HCT116 (cell line): Measurements from ENCODE around the gene COTL1. TPM values are rescaled to one million over a fixed set of nuclear protein-coding genes. Genes with fewer than 3 reads are reported as not detected.

ENCODE experiments used
- ATAC-seq: fragments of 200-7000 bp; cut with Tn5 transposase; 2 replicates; pipeline ENCODE4 v1.9.1; 2020; ENCODE audit warnings: mild to moderate bottlenecking, moderate library complexity
- BruUV-seq: library from RNA; stranded (reverse); fragments of 400-500 nt; replicated peaks from 2 replicates; lab custom pipeline; 2021; lab: Mats Ljungman, UMichigan
- CTCF ChIA-PET: fragments of 300-600 bp; sonication (Branson Sonifier 250); formaldehyde crosslinking; loops from one replicate; lab custom pipeline; 2021; ENCODE audit warnings: antibody characterized with exemption; lab: Charles Lee
- POLR2A ChIA-PET: fragments of 300-600, 350-600 bp; sonication (Branson Sonifier 250); formaldehyde crosslinking; loops from one replicate; lab custom pipeline; 2021; ENCODE audit warnings: antibody characterized with exemption; lab: Charles Lee
- RAD21 ChIA-PET, 2 experiments: fragments of 300-600 bp; sonication (Branson Sonifier 250); formaldehyde crosslinking; loops; one replicate each; lab custom pipeline; 2023; ENCODE audit warnings: low total read pairs in 2 of 2; ENCODE audit not compliant: uncharacterized antibody in 2 of 2, unreplicated experiment in 2 of 2, low non-redundant PET in 1 of 2; lab: Charles Lee
- DNase-seq: peaks from one replicate; pipeline ENCODE4 v3.0.0-alpha.2; 2010; ENCODE audit warnings: low read depth, low spot score
- H2AFZ ChIP-seq: fragments of 200-600 bp; shearing (Covaris generic), sonication (generic); 2 replicates; pipeline ENCODE4 v1.6.1; 2017; ENCODE audit warnings: low read depth, mixed run types, mixed read lengths, antibody characterized with exemption, low read length; ENCODE audit not compliant: poor library complexity, severe bottlenecking
- H3K27ac ChIP-seq: 2 replicates; pipeline ENCODE4 v1.5.1; 2012; ENCODE audit warnings: low read depth, low read length
- H3K27me3 ChIP-seq: fragments of 200-600 bp; sonication (generic); 2 replicates; pipeline ENCODE4 v1.6.1; 2016; ENCODE audit warnings: mixed run types, low read length, mixed read lengths; ENCODE audit not compliant: insufficient read depth
- H3K36me3 ChIP-seq, 2 experiments: fragments of 200-500 bp in 1 of 2; fragments of 200-600 bp in 1 of 2; sonication (Bioruptor generic) in 1 of 2; sonication (generic) in 1 of 2; 2 replicates each; pipeline versions ENCODE4 v1.5.1 to v1.6.1; 2014 to 2016; ENCODE audit warnings: low read length in 2 of 2, inconsistent platforms in 1 of 2, mixed read lengths in 1 of 2, mixed run types in 1 of 2; ENCODE audit not compliant: insufficient read depth in 2 of 2, control insufficient read depth in 1 of 2
- H3K4me1 ChIP-seq, 2 experiments: fragments of 200-600 bp in 1 of 2; sonication (generic) in 1 of 2; 2 replicates each; pipeline versions ENCODE4 v1.5.1 to v1.6.1; 2012 to 2017; ENCODE audit warnings: low read length in 2 of 2, inconsistent platforms in 1 of 2, mild to moderate bottlenecking in 1 of 2, mixed read lengths in 1 of 2, mixed run types in 1 of 2, moderate library complexity in 1 of 2; ENCODE audit not compliant: insufficient read depth in 2 of 2, control insufficient read depth in 1 of 2
- H3K4me2 ChIP-seq: fragments of 200-600 bp; sonication (generic); 2 replicates; pipeline ENCODE4 v1.6.1; 2017; ENCODE audit warnings: mixed run types, low read length, mixed read lengths
- H3K4me3 ChIP-seq, 2 experiments: fragments of 200-600 bp in 1 of 2; sonication (generic) in 1 of 2; replicated peaks in 1 of 2; 2 replicates each; pipeline ENCODE4 v1.5.1; 2011 to 2016; ENCODE audit warnings: low read length in 2 of 2, control low read depth in 1 of 2, low read depth in 1 of 2, mild to moderate bottlenecking in 1 of 2, mixed read lengths in 1 of 2, mixed run types in 1 of 2
- H3K79me2 ChIP-seq: fragments of 200-600 bp; sonication (generic); 2 replicates; pipeline ENCODE4 v1.6.1; 2017; ENCODE audit warnings: mild to moderate bottlenecking, mixed run types, low read length, moderate library complexity, mixed read lengths; ENCODE audit not compliant: insufficient read depth
- H3K9ac ChIP-seq: fragments of 200-600 bp; sonication (generic); 2 replicates; pipeline ENCODE4 v1.6.1; 2016; ENCODE audit warnings: low read length, mixed read lengths
- H3K9me2 ChIP-seq: fragments of 200-600 bp; sonication (generic), shearing (Covaris generic); 2 replicates; pipeline ENCODE4 v1.6.1; 2017; ENCODE audit warnings: mixed run types, mild to moderate bottlenecking, moderate library complexity; ENCODE audit not compliant: insufficient read depth
- H3K9me3 ChIP-seq, 2 experiments: fragments of 200-500 bp in 1 of 2; fragments of 200-600 bp in 1 of 2; sonication (Bioruptor generic) in 1 of 2; sonication (generic) in 1 of 2; 2 replicates each; pipeline ENCODE4 v1.6.1; 2014 to 2017; ENCODE audit warnings: low read length in 2 of 2, mixed read lengths in 2 of 2, inconsistent platforms in 1 of 2, low read depth in 1 of 2, mild to moderate bottlenecking in 1 of 2, mixed run types in 1 of 2, moderate library complexity in 1 of 2; ENCODE audit not compliant: control insufficient read depth in 1 of 2, insufficient read depth in 1 of 2
- H4K20me1 ChIP-seq: fragments of 200-600 bp; sonication (generic), shearing (Covaris generic); 2 replicates; pipeline ENCODE4 v1.6.1; 2017; ENCODE audit warnings: mixed run types, mild to moderate bottlenecking, moderate library complexity; ENCODE audit not compliant: insufficient read depth
- ATF3 ChIP-seq: IDR thresholded peaks from 2 replicates; pipeline ENCODE4 v1.6.1; 2012
- CBX3 ChIP-seq: IDR thresholded peaks from 2 replicates; pipeline ENCODE4 v1.6.1; 2012; ENCODE audit warnings: low read depth
- CTCF ChIP-seq, 3 experiments: fragments of 200-600 bp in 1 of 3; sonication (generic) in 1 of 3; IDR thresholded peaks in 2 of 3; conservative IDR thresholded peaks in 1 of 3; 2 replicates each; pipeline ENCODE4 v1.5.1; 2012 to 2017; ENCODE audit warnings: low read depth in 2 of 3, low read length in 2 of 3, antibody characterized with exemption in 1 of 3, borderline replicate concordance in 1 of 3, control low read depth in 1 of 3, mild to moderate bottlenecking in 1 of 3, mixed read lengths in 1 of 3, mixed run types in 1 of 3, moderate library complexity in 1 of 3; ENCODE audit not compliant: insufficient read depth in 1 of 3
- EGR1 ChIP-seq: IDR thresholded peaks from 2 replicates; pipeline ENCODE4 v1.6.1; 2012; ENCODE audit warnings: low read depth
- ELF1 ChIP-seq: IDR thresholded peaks from 2 replicates; pipeline ENCODE4 v1.6.1; 2012; ENCODE audit warnings: low read depth, borderline replicate concordance
- EZH2 ChIP-seq: fragments of 200-600 bp; sonication (generic); IDR thresholded peaks from 2 replicates; pipeline ENCODE4 v1.6.1; 2017; ENCODE audit warnings: antibody characterized with exemption, mixed run types
- EZH2phosphoT487 ChIP-seq: fragments of 200-600 bp; IDR thresholded peaks from 2 replicates; pipeline ENCODE4 v1.6.1; 2018; ENCODE audit warnings: antibody characterized with exemption, borderline replicate concordance
- FOSL1 ChIP-seq: IDR thresholded peaks from 2 replicates; pipeline ENCODE4 v1.6.1; 2012; ENCODE audit warnings: low read depth
- JUND ChIP-seq: IDR thresholded peaks from 2 replicates; pipeline ENCODE4 v1.6.1; 2012
- MAX ChIP-seq: IDR thresholded peaks from 2 replicates; pipeline ENCODE4 v1.6.1; 2012
- POLR2A ChIP-seq: IDR thresholded peaks from 2 replicates; pipeline ENCODE4 v1.7.0; 2011; ENCODE audit warnings: borderline replicate concordance; ENCODE audit not compliant: insufficient read depth, insufficient read length; ENCODE audit errors: extremely low read depth
- POLR2AphosphoS5 ChIP-seq: IDR thresholded peaks from 2 replicates; pipeline ENCODE4 v1.6.1; 2011; ENCODE audit warnings: mild to moderate bottlenecking, low read depth, low read length, moderate library complexity
- SIN3A ChIP-seq: IDR thresholded peaks from 2 replicates; pipeline ENCODE4 v1.6.1; 2012; ENCODE audit warnings: low read depth
- SP1 ChIP-seq: IDR thresholded peaks from 2 replicates; pipeline ENCODE4 v1.6.1; 2012; ENCODE audit warnings: low read depth
- SRF ChIP-seq: IDR thresholded peaks from 2 replicates; pipeline ENCODE4 v1.6.1; 2012; ENCODE audit warnings: low read depth
- YY1 ChIP-seq: IDR thresholded peaks from 2 replicates; pipeline ENCODE4 v1.6.1; 2011; ENCODE audit warnings: low read length, low read depth, moderate library complexity, mild to moderate bottlenecking; ENCODE audit not compliant: insufficient replicate concordance; ENCODE audit errors: extremely low read depth
- ZNF274 ChIP-seq: fragments of 200-500 bp; sonication (Bioruptor generic); IDR thresholded peaks from 2 replicates; pipeline ENCODE4 v1.6.1; 2014; ENCODE audit warnings: mild to moderate bottlenecking, low read depth, low read length, inconsistent platforms
- intact Hi-C: fragments of 100-400 bp; cut with micrococcal nuclease; formaldehyde crosslinking; loops from 2 replicates; pipeline ENCODE4 v1.10.0; 2022
- total RNA-seq: library from RNA; stranded (reverse); gene quantifications from one replicate; pipeline ENCODE4 v1.2.1, GENCODE V29; 2021; ENCODE audit not compliant: unreplicated experiment
- TF ChIP-seq, protein P1 (sequence below): IDR thresholded peaks from 2 replicates; pipeline ENCODE4 v1.6.1; 2012; ENCODE audit warnings: low read depth

Gene COTL1
- total RNA-seq, 1 experiment from 2014 or later: 276 TPM

DNA sequence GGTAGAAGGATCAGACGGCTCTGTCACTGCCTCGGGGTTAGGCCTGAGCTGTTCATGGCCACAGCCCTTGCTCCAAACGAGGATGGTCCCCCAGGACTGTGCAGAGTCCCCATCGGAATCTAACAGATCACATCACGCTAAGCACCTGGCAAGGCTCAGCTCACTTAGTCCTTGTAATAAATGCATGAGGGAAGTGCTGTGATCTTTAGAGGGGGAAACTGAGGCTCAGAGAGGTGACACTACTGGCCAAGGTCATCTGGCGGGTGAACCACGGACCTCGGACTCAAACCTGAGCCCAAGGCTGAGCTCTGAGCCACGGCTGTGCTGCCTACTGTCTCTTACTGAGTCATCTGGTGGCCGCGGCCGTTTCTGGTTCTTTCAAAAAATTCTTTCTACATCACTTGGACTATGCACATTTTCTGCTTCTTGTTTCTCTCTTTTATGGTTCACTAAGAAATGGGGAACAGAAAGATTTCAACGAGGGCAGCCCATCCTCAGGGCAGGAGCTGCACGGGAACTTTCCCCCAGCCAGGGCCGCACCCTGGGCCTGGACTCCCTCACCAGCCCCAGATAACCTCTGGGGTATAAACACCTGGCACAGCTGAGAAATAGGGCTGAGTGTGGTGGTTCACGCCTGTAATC, 55.6 kb downstream of the COTL1 start:
- Histone ChIP-seq H3K9me3 (no peaks in the 10 kb centered on the region), H3K9ac (no peak overlapping the region), H3K79me2 (peaks cover under 1% of the 10 kb centered on the region; the same call in 1 of the 2 replicates), H4K20me1 (no peaks in the 10 kb centered on the region), H3K27me3 (no peaks in the 10 kb centered on the region), H3K9me2 (no peaks in the 10 kb centered on the region), H3K4me2 (no peak overlapping the region), H3K4me1 (peaks cover 0 to 12% of the 10 kb centered on the region in 2 experiments; a peak in 1 of 4 replicates), H3K4me3 (no peak overlapping the region), H3K36me3 (peaks cover 0 to 16% of the 10 kb centered on the region in 2 experiments; a peak in 3 of 4 replicates), H3K27ac (no peak overlapping the region), H2AFZ (no peak overlapping the region)
- DNase-seq: no peak
- ChIA-PET POLR2A (no interaction called here), CTCF (no interaction called here), RAD21 (no interaction called here)
- TF ChIP-seq CTCF (IDR thresholded peaks at IDR 0.05 in 2 of 3, conservative IDR thresholded peaks at IDR 0.05 in 1 of 3; ENCODE audit: borderline replicate concordance in 1 of 3, insufficient read depth in 1 of 3, low read depth in 2 of 3, low read length in 2 of 3) (no peak), EZH2phosphoT487 (no peak), POLR2AphosphoS5 (no peak), EZH2 (no peak), SIN3A (no peak), EGR1 (no peak), JUND (no peak), FOSL1 (no peak), ATF3 (no peak), SP1 (no peak), POLR2A (no peak), ELF1 (no peak), ZNF274 (no peak), SRF (no peak), YY1 (no peak), CBX3 (no peak), MAX (no peak)
- TF ChIP-seq, protein P1, sequence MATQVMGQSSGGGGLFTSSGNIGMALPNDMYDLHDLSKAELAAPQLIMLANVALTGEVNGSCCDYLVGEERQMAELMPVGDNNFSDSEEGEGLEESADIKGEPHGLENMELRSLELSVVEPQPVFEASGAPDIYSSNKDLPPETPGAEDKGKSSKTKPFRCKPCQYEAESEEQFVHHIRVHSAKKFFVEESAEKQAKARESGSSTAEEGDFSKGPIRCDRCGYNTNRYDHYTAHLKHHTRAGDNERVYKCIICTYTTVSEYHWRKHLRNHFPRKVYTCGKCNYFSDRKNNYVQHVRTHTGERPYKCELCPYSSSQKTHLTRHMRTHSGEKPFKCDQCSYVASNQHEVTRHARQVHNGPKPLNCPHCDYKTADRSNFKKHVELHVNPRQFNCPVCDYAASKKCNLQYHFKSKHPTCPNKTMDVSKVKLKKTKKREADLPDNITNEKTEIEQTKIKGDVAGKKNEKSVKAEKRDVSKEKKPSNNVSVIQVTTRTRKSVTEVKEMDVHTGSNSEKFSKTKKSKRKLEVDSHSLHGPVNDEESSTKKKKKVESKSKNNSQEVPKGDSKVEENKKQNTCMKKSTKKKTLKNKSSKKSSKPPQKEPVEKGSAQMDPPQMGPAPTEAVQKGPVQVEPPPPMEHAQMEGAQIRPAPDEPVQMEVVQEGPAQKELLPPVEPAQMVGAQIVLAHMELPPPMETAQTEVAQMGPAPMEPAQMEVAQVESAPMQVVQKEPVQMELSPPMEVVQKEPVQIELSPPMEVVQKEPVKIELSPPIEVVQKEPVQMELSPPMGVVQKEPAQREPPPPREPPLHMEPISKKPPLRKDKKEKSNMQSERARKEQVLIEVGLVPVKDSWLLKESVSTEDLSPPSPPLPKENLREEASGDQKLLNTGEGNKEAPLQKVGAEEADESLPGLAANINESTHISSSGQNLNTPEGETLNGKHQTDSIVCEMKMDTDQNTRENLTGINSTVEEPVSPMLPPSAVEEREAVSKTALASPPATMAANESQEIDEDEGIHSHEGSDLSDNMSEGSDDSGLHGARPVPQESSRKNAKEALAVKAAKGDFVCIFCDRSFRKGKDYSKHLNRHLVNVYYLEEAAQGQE: no peak
- BruUV-seq: no TSS peak
- no peak for ATAC-seq
- intact Hi-C loops: no loop called here
